ENCODE results near the gene GAGE13. TPM values are rescaled to one million over a fixed set of nuclear protein-coding genes. Genes with fewer than 3 reads are reported as not detected.
"Not testable (repeated sequence)": the region's sequence is repeated elsewhere in the genome, so short reads cannot be mapped to it uniquely, and the experiment has no call there.

Gene GAGE13
- total RNA-seq, 2 donors from 2014 or later, result not detected

GRCh38 chrX:49322266-49322665 lies 9.1 kb upstream of the GAGE13 start:
- intact Hi-C loops (cut with DNase I); DNase-seq; ATAC-seq: not testable (repeated sequence)

- ATAC-seq; intact Hi-C loops (cut with DNase I); DNase-seq: not testable (repeated sequence)
Measured at GRCh38 chrX:49323735-49324134, 7.6 kb upstream of the GAGE13 start.

- intact Hi-C loops (cut with DNase I); ATAC-seq; DNase-seq: not testable (repeated sequence)
Measured at GRCh38 chrX:49330421-49330820, 961 bp upstream of the GAGE13 start.

- ATAC-seq; DNase-seq; intact Hi-C loops (cut with DNase I): not testable (repeated sequence)
Measured at GRCh38 chrX:49331841-49332240, 459 bp downstream of the GAGE13 start.

GRCh38 chrX:49341449-49341848 lies 10.1 kb downstream of the GAGE13 start:
- intact Hi-C loops (cut with DNase I), result not testable (repeated sequence)

GRCh38 chrX:49344496-49345175 lies 13.3 kb downstream of the GAGE13 start:
- intact Hi-C loops (cut with DNase I); ATAC-seq; DNase-seq: not testable (repeated sequence)

More at GRCh38 chrX:49341449-49341848, 10.1 kb downstream of the GAGE13 start:
- not testable (repeated sequence) for ATAC-seq, DNase-seq

GRCh38 chrX:49345402-49345801 lies 14.0 kb downstream of the GAGE13 start:
- DNase-seq; intact Hi-C loops (cut with DNase I); ATAC-seq: not testable (repeated sequence)

GRCh38 chrX:49346150-49346549 lies 14.8 kb downstream of the GAGE13 start:
- intact Hi-C loops (cut with DNase I); DNase-seq; ATAC-seq: not testable (repeated sequence)

Other genes with a start within 250 kb of the GAGE13 start
- 10 to 100 TPM; 17.1 to 19.4 TPM for gene GPKOW, start 207.8 kb upstream of the GAGE13 start, total RNA-seq
- gene MAGIX, start 168.8 kb upstream of the GAGE13 start, total RNA-seq, result 1 to 10 TPM; 7.7 to 7.9 TPM
- 100 to 1,000 TPM in 1 of 2 donors, 10 to 100 TPM in 1; 97.5 to 114 TPM for gene PLP2, start 159.7 kb upstream of the GAGE13 start, total RNA-seq
- gene PRICKLE3, start 145.2 kb upstream of the GAGE13 start, total RNA-seq, result 10 to 100 TPM in 1 of 2 donors, 1 to 10 TPM in 1; 9.9 to 14.8 TPM
- 1 to 10 TPM; 1.8 to 2.8 TPM for gene SYP, start 131.4 kb upstream of the GAGE13 start, total RNA-seq
- under 1 TPM; 0.03 to 0.21 TPM for gene CACNA1F, start 98.2 kb upstream of the GAGE13 start, total RNA-seq
- gene CCDC22, start 96.1 kb upstream of the GAGE13 start, total RNA-seq, result 10 to 100 TPM in 1 of 2 donors, 1 to 10 TPM in 1; 8.8 to 10.7 TPM
- gene FOXP3, start 66.9 kb upstream of the GAGE13 start, total RNA-seq, result not detected
- gene PPP1R3F, start 61.8 kb upstream of the GAGE13 start, total RNA-seq, result 10 to 100 TPM; 17.5 to 22.5 TPM
- gene GAGE10, start 27.9 kb upstream of the GAGE13 start, total RNA-seq, result not detected
- not detected for gene GAGE12J, start 9.5 kb upstream of the GAGE13 start, total RNA-seq
- gene GAGE12C, start 200.6 kb downstream of the GAGE13 start, total RNA-seq, result not detected
- not detected for gene GAGE12D, start 210.2 kb downstream of the GAGE13 start, total RNA-seq
- not detected for gene GAGE12E, start 219.7 kb downstream of the GAGE13 start, total RNA-seq
- not detected for gene GAGE12F, start 229.3 kb downstream of the GAGE13 start, total RNA-seq
- gene GAGE12G, start 238.8 kb downstream of the GAGE13 start, total RNA-seq, result not detected
- not detected for gene GAGE12H, start 248.4 kb downstream of the GAGE13 start, total RNA-seq